ENCODE results near the gene NPEPPS.
"Not testable (repeated sequence)": the region's sequence is repeated elsewhere in the genome, so short reads cannot be mapped to it uniquely, and the experiment has no call there.

NPEPPS gene

GRCh38 chr17:47530557-47531232 lies at the start of gene NPEPPS:
NPEPPS (plus strand) TSS chr17:47531108; CDS start chr17:47531301, 193 bp downstream.
- DNase-seq: peak; percentile 75 to 86

GRCh38 chr17:47491841-47492212 lies 39.1 kb upstream of the NPEPPS start:
- not testable (repeated sequence) for DNase-seq

- not testable (repeated sequence) for DNase-seq
Measured at GRCh38 chr17:47499074-47499473, 31.8 kb upstream of the NPEPPS start.

GRCh38 chr17:47499494-47499893 lies 31.4 kb upstream of the NPEPPS start:
- not testable (repeated sequence) for DNase-seq

- DNase-seq: peak in 1 of 2 donors; percentile 7
Measured at GRCh38 chr17:47500620-47501019, 30.3 kb upstream of the NPEPPS start.

- not testable (repeated sequence) for DNase-seq
Measured at GRCh38 chr17:47502122-47502731, 28.7 kb upstream of the NPEPPS start.

GRCh38 chr17:47502776-47503455 lies 28.0 kb upstream of the NPEPPS start:
- not testable (repeated sequence) for DNase-seq

- DNase-seq: not testable (repeated sequence)
Measured at GRCh38 chr17:47511701-47512146, 19.2 kb upstream of the NPEPPS start.

GRCh38 chr17:47513301-47513700 lies 17.6 kb upstream of the NPEPPS start:
- not testable (repeated sequence) for DNase-seq

- not testable (repeated sequence) for DNase-seq
Measured at GRCh38 chr17:47518880-47519279, 12.0 kb upstream of the NPEPPS start.

- not testable (repeated sequence) for DNase-seq
Measured at GRCh38 chr17:47519365-47519764, 11.5 kb upstream of the NPEPPS start.

- not testable (repeated sequence) for DNase-seq
Measured at GRCh38 chr17:47520279-47520678, 10.6 kb upstream of the NPEPPS start.

GRCh38 chr17:47521434-47521833 lies 9.5 kb upstream of the NPEPPS start:
- DNase-seq: not testable (repeated sequence)

- not testable (repeated sequence) for DNase-seq
Measured at GRCh38 chr17:47522341-47522740, 8.6 kb upstream of the NPEPPS start.

- not testable (repeated sequence) for DNase-seq
Measured at GRCh38 chr17:47531233-47531820, 419 bp downstream of the NPEPPS start.

GRCh38 chr17:47539085-47539484 lies 8.2 kb downstream of the NPEPPS start:
- not testable (repeated sequence) for DNase-seq

GRCh38 chr17:47541676-47542075 lies 10.8 kb downstream of the NPEPPS start:
- DNase-seq: not testable (repeated sequence)

GRCh38 chr17:47544327-47544726 lies 13.4 kb downstream of the NPEPPS start:
- not testable (repeated sequence) for DNase-seq

- not testable (repeated sequence) for DNase-seq
Measured at GRCh38 chr17:47554733-47555132, 23.8 kb downstream of the NPEPPS start.

- DNase-seq: not testable (repeated sequence)
Measured at GRCh38 chr17:47556108-47556507, 25.2 kb downstream of the NPEPPS start.

GRCh38 chr17:47560517-47561043 lies 29.7 kb downstream of the NPEPPS start:
- not testable (repeated sequence) for DNase-seq

GRCh38 chr17:47561698-47562405 lies 30.9 kb downstream of the NPEPPS start:
- DNase-seq: not testable (repeated sequence)

Measured in hippocampal formation (tissue), 2 donors.